RWPE2 (cell line): ENCODE results near the gene SF3B6.

Experiments
- ATAC-seq: fragments of 200-7000 bp; cut with Tn5 transposase; 3 replicates; pipeline ENCODE4 v1.9.1; 2021; ENCODE audit warnings: low read depth
- DNase-seq: peaks from one replicate; pipeline ENCODE4 v3.0.0-alpha.2; 2020; ENCODE audit warnings: low spot score
- H3K27ac ChIP-seq: fragments of 450-650 bp; 2 replicates; pipeline ENCODE4 v1.5.1; 2017; ENCODE audit warnings: mild to moderate bottlenecking; ENCODE audit not compliant: poor library complexity, severe bottlenecking
- H3K27me3 ChIP-seq: fragments of 250-450 bp; sonication (Bioruptor Pico); 2 replicates; pipeline ENCODE4 v1.5.1; 2021; ENCODE audit warnings: mild to moderate bottlenecking, moderate library complexity; ENCODE audit not compliant: insufficient read depth, poor library complexity, severe bottlenecking
- H3K36me3 ChIP-seq: fragments of 250-450 bp; sonication (Bioruptor Pico); 2 replicates; pipeline ENCODE4 v1.5.1; 2020; ENCODE audit warnings: low read depth, mild to moderate bottlenecking, moderate library complexity
- H3K4me1 ChIP-seq: fragments of 250-450 bp; sonication (Bioruptor Pico); 2 replicates; pipeline ENCODE4 v1.5.1; 2021; ENCODE audit warnings: mild to moderate bottlenecking, moderate library complexity; ENCODE audit not compliant: insufficient read depth, poor library complexity, severe bottlenecking
- H3K4me3 ChIP-seq: fragments of 250-450 bp; sonication (Bioruptor Pico); 2 replicates; pipeline ENCODE4 v1.5.1; 2021; ENCODE audit warnings: mild to moderate bottlenecking, moderate library complexity; ENCODE audit not compliant: severe bottlenecking
- H3K9me3 ChIP-seq: fragments of 250-450 bp; sonication (Bioruptor Pico); 2 replicates; pipeline ENCODE4 v1.5.1; 2021; ENCODE audit warnings: mild to moderate bottlenecking, moderate library complexity; ENCODE audit not compliant: severe bottlenecking
- TF ChIP-seq, protein P1 (sequence below): fragments of 450-650 bp; IDR thresholded peaks from one replicate; pipeline ENCODE4 v1.5.1; 2017; ENCODE audit warnings: mild to moderate bottlenecking, moderate library complexity; ENCODE audit not compliant: poor library complexity, severe bottlenecking

SF3B6 gene

DNA sequence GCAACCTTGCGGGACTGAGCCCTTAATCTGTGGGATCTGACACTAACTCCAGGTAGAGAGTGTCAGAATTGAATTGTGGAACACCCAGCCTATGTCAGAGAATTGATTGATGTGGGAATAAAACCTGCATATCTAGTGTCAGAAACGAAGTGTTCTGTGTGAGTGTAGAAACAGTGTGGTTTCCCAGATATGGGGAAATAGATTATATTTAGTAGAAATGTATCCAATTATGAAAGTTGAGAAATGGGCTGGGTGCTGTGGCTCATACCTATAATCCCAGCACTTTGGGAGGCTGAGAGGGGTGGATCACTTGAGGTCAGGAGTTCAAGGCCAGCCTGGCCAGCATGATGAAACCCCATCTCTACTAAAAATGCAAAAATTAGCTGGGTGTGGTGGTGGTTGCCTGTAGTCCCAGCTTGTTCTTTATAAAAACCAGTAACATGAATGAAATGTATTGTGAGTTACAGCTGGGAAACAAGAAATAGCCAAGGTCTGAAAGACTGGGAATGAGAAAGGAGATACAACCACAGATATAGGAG is 12.8 kb upstream of the SF3B6 start:
- no peaks in the 10 kb centered on the region for H3K4me1 ChIP-seq
- H3K27me3 ChIP-seq = no peaks in the 10 kb centered on the region
- no peak for ATAC-seq
- DNase-seq = no peak
- no peak overlapping the region for H3K27ac ChIP-seq
- H3K36me3 ChIP-seq = no peaks in the 10 kb centered on the region
- TF ChIP-seq, protein P1, sequence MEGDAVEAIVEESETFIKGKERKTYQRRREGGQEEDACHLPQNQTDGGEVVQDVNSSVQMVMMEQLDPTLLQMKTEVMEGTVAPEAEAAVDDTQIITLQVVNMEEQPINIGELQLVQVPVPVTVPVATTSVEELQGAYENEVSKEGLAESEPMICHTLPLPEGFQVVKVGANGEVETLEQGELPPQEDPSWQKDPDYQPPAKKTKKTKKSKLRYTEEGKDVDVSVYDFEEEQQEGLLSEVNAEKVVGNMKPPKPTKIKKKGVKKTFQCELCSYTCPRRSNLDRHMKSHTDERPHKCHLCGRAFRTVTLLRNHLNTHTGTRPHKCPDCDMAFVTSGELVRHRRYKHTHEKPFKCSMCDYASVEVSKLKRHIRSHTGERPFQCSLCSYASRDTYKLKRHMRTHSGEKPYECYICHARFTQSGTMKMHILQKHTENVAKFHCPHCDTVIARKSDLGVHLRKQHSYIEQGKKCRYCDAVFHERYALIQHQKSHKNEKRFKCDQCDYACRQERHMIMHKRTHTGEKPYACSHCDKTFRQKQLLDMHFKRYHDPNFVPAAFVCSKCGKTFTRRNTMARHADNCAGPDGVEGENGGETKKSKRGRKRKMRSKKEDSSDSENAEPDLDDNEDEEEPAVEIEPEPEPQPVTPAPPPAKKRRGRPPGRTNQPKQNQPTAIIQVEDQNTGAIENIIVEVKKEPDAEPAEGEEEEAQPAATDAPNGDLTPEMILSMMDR = no peak
- no peaks in the 10 kb centered on the region for H3K9me3 ChIP-seq
- H3K4me3 ChIP-seq = no peak overlapping the region

DNA sequence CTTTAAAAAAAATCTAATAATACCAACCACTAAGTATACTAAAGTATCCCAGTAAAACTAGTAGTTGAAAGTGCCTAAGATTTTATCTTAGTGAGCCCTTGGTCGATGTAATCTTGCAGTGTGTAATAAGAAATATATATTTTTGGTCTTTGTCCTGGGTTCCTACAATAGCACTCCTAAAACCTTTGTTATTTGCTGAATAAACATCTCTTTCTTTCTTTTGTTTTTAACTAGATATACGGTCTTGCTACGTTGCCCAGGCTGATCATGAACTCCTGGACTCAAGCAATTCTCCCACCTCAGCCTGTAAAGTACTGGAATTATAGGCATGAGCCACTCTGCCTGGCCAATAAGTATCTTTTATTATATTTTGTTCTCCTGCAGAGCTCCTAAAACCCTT is 10.9 kb upstream of the SF3B6 start:
- TF ChIP-seq, protein P1 = no peak
- DNase-seq (no peak), ATAC-seq (no peak)
- no peaks in the 10 kb centered on the region for H3K9me3 ChIP-seq
- H3K36me3 ChIP-seq = peaks cover 15% of the 10 kb centered on the region
- no peak overlapping the region for H3K27ac ChIP-seq
- H3K4me1 ChIP-seq = peaks cover 10% of the 10 kb centered on the region
- no peak overlapping the region for H3K4me3 ChIP-seq
- H3K27me3 ChIP-seq = no peaks in the 10 kb centered on the region

DNA sequence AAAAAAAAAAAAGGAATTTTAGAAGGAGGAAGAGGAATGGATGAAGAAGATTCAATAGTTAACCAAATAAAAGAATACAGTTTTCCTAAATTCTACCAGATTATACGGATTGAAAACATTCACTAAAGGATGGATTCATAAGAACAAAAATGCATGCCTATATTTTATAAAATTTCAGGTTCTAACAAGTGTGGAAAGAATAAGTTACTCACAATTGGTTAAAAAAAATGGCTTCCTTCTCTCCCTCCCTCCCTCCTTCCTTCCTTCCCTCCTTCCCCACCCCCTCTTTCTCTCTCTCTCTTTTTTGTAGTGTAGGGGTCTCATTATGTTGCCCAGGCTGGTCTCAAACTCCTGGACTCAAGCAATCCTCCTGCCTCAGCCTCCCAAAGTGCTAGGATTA is 10.1 kb upstream of the SF3B6 start:
- ATAC-seq = no peak
- H3K36me3 ChIP-seq = peaks cover 16% of the 10 kb centered on the region
- no peak overlapping the region for H3K27ac ChIP-seq
- no peak for DNase-seq
- no peaks in the 10 kb centered on the region for H3K9me3 ChIP-seq
- peaks cover 10% of the 10 kb centered on the region for H3K4me1 ChIP-seq
- H3K4me3 ChIP-seq = no peak overlapping the region
- TF ChIP-seq, protein P1 = no peak
- H3K27me3 ChIP-seq = no peaks in the 10 kb centered on the region

- Histone ChIP-seq H3K4me3 (peak overlapping the region; percentile 51), H3K9me3 (no peaks in the 10 kb centered on the region), H3K27ac (peak overlapping the region; percentile 93), H3K27me3 (no peaks in the 10 kb centered on the region), H3K4me1 (peaks cover 10% of the 10 kb centered on the region), H3K36me3 (peaks cover 16% of the 10 kb centered on the region)
- TF ChIP-seq, protein P1 = no peak
- ATAC-seq (no peak), DNase-seq (no peak)
Observed at GRCh38 chr2:24085200-24085489, 9.0 kb upstream of the SF3B6 start.

DNA sequence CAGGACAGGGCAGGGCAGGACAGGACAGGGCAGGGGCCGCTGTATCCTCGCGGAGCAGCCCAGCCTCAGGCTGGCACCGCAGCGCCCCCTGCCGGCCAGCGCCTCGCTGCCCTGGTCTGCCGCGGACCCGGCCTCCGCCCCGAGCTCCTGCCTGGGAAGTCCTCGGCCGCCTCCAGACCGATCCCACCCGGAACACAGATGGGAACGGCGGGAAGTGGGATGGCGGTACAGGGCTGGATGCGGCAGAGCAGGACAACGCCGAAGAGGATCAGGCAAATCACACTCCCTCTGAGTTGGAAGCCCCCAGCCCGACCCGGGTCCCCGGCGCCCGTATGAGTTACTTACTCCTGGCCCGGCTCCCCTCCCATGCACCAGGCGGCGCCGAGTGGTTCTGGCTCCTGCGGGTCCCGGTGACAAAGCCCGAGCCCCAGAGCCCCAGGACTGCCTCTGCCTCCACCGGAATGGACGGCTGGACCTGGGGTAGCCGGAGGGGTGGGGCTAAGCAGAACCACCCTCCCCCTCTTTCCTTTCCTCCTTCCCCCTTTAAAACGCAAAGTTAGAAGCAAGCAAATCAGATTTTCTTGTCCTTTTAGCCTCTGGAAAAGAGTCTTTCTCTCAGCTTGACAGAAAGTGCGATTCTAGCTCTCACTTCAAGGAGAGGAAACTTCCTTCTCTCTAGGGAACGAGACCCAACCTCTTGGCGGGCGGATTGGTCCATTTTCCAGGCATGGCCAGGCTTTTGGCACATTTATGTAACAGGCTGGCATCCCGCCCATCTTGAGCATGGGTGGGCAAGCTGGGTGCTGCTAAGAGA is 8.5 kb upstream of the SF3B6 start, which contains the start of gene TP53I3:
TP53I3 (minus strand) TSS at position 449 of the 814 bp plus-strand sequence. CDS start 508 bp downstream, outside the sequence.
- TF ChIP-seq, protein P1 = peak; percentile 98
- Histone ChIP-seq H3K27ac (peak within 1 kb of the TSS; percentile 93), H3K9me3 (no peaks in the 10 kb centered on the region), H3K4me1 (peaks cover 10% of the 10 kb centered on the region), H3K36me3 (peaks cover 20% of the 10 kb centered on the region), H3K27me3 (no peaks in the 10 kb centered on the region), H3K4me3 (peak within 1 kb of the TSS; percentile 51)
- ATAC-seq (peak; percentile 84), DNase-seq (peak; percentile 90)
